CD4-positive, alpha-beta T cell treated with Interferon alpha-2 for 1 hour (primary cell): ENCODE results near the gene FOXO3.
"Not testable (repeated sequence)": the region's sequence is repeated elsewhere in the genome, so short reads cannot be mapped to it uniquely, and the experiment has no call there.

Experiments used
- DNase-seq, 2 donors: peaks; one replicate each; pipeline ENCODE4 v3.0.0-alpha.2; 2020 to 2022

FOXO3 gene

DNA sequence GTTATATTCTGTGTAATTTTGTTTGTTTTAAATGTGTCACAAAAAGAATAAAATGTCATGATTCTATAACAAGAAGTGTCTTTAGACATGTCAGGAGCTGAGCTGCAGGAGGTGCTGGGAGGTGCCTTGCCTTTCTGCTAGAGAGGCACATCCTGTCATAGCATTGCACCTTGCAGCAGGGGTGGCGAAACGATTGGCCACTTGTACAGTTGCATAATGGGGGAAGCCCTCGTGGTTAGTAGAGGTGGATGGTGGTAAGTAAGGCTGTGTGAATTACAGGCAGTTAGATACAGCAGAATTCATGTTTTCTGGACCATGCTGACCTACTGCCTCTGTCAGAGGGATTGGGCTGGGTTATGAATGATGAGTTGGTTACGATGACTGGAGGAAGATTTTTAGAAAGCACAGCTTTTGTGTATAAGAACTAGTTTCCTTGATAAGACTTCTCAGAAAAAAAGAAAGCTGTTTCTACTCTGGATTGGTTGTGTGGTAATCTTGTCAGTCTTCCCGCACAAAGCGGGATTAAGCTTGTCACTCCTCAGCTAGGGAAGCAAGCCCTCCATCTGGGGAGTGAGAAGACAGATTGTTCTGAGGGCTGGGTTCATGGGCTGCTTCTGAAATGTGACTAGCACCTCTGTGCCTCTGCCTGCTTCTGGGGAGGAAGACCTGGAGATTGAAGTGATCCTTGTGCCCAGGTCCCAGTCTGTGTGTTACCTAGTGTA lies 74.9 kb downstream of the FOXO3 start:
- DNase-seq = peak; percentile 46 to 49

DNA sequence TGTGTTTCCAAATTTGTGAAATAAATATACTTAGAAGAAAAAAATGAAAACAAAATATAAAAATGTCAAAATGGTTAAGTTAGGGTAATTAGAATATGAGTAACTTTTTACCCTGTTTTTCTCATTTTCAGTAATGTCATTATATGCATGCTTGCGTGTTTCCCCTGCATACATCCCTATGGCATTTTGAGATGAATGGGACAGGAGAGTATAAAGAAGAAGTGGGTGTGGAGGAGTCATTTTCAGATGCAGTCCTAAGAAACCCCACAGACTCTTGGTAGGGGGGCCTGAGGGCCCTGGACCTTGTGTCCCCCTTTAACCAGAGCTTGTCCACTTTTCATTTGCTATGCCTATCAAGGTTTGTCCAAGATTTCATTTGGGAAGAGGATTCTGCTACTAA lies 77.2 kb downstream of the FOXO3 start:
- DNase-seq = no peak

DNA sequence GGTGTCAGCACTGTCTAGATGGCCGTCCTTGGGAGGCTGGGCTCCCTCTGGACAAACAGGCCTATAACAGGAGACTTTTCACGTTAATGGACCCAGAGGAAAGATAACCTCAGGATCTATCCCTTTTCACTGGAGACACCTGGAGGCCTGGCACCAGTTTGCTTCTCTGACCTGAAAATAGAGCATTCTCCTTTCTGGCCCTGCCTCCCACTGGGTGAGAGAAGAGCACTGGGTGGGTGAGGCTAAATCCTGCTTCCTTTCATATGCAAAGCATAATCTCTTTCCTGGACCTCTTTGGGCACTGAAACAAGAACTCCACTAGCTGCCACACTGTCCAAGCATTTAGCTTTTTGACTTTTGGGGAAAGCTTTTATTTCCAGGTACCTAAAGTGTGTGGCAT lies 78.3 kb downstream of the FOXO3 start:
- DNase-seq = no peak

DNA sequence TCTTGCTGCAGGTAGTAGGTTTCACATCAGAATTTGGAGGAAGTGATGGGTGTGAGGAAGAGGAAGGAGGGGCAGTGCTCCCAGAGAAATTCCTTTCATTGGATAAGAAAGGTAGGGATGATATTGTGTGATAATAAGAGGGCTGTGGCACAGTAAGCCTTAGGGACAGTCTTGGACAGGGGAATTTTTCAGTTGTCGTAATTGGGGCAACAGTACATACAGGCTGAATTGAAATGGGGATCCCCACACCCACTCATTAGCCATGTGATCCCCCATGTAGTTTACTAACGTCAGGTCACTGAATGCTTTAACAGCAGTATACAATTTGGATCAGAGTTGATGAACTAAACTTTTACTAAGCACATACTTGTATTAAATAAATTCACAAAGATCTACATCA lies 79.4 kb downstream of the FOXO3 start:
- no peak for DNase-seq

DNA sequence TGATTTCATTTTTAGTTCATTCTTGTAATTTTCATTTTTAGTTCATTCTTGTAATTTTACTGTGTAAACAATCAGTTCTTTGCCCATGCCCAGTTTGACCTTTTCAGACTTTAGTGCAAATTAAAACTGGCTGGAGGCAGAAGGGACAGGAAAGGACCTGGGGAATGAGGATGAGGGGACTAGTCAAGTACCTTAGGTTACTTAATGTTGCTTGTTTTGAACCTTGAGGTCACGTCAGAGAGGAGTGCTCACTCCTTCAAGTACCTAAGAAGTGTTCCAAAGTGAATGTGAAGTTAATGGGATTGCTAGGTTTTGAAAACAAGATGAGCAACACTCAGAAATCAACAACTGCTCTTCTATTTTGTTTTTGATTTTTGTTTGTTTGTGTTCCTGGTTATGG lies 82.5 kb downstream of the FOXO3 start:
- DNase-seq = no peak

DNA sequence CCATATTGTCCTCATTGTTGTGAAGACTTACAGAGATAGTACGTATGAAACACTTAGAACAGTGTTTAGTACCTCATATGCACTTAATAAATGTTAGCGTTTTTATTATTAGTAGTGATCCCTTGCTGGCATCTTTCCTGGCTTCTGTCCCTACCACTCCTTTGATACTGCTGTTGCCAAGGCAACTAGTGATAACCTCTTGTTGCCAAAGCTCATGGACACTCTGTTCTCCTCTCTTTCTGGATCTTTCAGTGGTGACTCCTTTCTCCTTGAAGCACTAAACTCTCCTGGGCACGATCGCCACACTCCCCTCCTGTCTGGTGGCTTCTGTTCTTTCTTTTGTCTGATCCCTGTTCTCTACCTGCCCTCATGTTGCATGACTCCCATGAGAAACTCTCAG lies 83.5 kb downstream of the FOXO3 start:
- no peak for DNase-seq

DNA sequence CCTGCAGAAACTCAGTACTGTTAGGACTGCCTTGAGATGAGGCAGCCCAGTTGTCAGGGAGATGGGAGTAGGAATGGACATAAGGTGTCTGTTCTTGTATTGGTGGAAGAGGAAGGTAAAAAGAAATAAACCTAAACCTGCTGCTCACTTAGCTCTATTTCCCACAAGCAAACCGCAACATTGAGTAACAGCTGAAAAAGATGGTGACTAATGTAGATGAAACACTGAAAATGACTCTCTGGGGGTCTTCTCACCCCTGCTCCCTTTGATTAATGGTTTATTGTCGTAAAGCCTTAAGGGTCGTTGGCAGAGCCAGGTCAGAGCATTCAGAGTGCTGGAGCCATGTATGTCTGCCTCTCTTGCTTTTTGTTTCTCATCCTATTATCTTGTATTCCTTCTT lies 87.5 kb downstream of the FOXO3 start:
- no peak for DNase-seq

DNA sequence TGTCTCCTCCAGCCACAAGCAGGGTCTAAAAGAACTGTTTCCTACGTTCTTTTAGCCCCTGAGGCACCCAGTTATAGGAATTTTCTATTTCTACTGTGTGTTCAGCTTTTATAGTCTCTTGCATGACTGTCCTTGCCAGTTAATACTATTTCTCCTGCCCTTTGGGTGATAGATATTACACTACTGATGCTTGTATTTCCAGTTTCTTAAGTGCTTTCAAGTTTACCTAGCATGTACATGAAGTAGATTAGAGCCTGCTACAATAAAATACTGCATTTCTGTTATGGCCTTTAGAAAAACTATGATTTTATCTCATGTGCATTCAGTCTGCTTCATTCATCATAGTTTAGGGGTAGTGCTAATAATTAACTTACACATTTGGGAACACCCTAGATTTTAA lies 89.6 kb downstream of the FOXO3 start:
- DNase-seq = no peak

DNA sequence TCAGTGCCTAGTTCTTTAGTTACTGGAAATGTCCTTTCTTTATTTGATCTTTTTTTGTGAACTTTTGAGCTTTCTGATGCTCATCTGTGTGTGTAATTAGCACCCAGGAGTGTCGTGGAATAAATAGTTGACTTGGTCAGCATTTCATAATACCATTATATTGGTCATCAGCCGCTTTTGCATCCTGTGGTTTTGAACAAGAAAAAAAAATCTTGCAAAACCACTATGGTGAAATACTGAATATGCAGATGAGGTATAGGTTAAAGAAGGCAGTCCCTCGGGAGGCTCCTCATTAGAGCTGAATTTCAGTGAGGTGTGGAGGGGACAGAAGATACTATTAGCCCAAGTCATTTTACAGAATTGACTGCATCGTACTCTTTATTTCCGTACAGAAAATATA lies 90.1 kb downstream of the FOXO3 start:
- DNase-seq = no peak

DNA sequence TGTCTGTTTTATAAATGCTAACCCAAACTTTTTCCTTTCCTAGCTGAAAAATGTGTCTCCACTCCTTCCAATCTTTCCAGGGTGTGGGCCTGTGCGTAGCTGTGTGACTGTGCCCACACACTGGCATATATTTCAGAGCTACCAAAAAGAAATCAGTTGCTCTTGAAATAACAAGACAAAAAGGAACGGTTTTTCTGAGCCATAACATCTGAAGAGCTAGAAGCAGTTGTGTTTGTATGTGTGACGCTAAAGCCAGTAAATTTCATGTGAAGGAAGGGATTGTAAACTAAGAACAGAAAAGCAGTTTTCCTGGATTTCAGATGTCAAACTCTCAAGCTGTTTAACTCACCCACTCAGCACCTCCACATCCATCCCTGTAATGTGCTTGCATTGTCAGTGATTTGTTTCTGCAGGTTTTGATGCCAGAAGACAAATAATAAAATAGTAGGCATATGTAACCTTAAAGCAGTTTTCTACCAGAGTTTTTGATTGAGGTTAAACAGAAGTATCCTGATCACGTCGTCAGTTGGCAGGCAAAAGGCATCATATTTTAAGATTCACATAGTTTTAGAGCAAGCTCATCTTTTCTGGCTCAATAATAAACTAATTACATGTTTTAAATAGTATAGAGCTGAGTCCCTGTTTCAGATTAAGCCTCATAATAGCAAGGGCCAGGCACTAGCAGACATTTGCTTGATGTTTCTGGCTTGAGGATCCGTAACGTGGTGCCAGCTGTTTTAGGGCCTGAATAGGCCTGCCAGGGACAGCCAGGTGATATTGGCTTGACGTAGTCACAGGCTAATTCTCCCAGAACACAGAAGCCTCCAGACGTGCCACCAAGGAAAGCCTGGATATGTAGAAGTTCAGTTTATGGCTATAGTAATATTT lies 90.9 kb downstream of the FOXO3 start:
- DNase-seq = no peak

DNA sequence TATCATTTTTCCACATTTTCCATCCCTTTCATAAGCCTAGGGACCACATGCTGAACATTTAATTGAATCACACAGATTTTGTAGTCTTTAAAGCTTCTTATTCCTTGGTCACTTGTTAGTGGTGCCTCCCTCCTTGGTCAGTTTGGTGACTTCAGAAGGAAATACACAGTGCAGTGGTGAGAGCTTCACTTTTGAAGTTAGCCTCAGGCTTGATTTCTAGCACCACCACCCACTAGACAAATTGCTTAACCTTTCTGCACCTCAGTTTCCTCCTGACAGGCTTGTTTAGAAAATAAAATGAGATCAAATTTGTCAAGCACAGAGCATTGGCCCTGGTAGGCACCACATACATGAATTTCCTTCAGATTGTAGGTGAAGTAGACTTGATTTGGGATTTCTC lies 91.7 kb downstream of the FOXO3 start:
- DNase-seq = no peak

DNA sequence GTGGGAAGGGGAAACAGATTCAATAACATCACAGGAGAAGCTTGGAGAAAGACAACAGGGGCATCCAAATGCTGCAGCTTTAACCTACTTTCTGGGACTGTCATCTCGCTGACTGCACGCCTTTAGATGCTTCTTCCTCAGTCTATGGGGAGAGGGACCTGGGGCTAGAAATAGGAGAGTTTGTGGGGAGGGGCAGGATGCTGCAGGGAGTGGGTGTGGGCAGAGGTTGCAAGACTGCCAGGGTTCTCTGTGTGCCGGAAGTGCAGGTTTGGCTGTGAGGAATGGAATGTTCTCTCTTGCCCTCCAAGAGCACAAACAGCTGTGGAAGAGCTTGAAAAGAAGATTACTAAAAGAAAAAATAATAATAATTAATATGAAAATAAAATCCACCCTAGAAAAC lies 93.2 kb downstream of the FOXO3 start:
- DNase-seq = no peak

DNA sequence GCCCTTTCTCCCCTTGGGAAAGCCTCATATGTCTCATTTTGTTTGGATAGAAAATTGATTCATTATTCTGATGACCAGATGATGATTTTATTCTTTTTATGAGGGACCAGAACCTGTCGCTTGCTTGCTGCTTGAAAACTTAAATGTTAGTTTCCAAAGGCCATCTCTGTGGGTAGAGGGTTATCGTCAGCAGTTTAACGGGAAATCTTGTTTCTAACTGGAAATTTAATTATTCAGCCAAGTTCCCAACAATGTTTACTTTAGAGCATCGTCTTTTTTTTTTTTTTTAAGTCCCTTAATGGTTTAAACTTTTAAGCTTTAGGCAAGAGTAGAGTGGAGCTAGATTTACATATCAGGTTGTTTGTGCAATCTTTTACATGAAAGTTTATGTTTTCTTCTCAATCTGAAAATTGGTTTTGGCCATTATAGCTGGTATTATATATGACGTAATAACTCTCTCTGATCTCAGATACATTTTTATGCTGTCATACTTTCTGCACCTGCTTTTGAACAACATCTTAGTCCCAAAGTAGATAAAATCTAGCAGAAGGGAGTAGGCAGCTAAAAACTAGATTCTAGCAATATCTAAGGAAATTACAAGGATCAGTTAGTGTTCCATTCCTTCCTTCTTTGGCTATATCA lies 93.9 kb downstream of the FOXO3 start:
- DNase-seq = no peak

DNA sequence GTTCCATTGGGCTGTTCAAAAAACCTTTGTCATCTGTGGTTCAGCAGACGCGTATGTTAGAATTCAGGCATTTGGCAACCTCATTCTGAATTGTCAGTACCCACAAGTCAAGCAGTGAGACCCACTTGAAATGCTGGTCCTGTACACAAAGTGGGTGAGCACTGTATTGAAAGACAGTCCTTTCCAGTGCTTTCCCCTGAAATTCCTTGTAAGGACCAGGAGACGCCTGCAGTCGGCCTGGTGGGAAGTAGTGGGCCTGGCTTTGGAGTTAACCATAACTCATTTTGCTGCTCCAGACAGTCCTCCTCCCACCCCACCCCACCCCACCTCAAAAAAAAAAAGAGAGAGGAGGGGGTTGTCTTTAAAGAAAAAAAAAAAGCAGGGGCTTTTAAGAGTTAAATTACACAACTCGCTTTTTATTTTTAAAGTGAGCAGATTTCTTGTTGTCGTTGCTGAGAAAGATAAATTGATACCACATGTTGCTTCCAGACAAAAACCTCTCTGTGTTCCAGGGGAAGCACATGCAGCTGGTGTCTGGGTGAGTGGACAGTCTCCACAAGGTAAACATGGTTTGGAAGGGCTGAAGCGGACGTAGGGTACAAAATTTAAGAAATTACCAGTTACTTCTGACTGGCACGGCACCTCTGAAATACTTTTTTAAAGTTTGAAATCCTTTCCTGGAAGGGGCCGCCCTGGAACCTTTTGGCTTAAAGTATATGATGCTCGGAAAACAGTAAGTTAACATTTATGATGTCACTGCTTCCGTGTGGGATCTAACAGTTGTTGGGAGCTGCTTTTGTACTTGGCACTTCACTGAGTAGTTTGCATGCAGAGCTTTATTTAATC lies 95.3 kb downstream of the FOXO3 start:
- no peak for DNase-seq

DNA sequence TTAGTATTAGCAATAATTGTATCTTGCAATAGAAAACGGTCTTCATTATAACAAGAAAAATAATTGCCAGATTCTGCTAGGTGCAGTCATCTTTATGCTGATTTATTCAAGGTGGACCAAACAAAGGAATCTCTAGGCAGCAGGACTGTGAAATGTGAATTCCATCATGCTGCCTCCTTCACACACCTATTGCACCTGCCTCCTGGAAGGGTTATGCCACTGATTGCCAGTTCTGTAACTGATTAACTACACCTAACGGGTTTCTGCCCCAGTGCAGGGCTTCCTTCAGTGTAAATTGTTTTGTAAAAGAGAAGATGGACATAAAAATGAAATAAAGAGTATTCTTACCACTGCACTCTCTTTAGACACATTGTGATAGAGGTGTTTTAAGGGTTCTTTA lies 96.1 kb downstream of the FOXO3 start:
- no peak for DNase-seq

DNA sequence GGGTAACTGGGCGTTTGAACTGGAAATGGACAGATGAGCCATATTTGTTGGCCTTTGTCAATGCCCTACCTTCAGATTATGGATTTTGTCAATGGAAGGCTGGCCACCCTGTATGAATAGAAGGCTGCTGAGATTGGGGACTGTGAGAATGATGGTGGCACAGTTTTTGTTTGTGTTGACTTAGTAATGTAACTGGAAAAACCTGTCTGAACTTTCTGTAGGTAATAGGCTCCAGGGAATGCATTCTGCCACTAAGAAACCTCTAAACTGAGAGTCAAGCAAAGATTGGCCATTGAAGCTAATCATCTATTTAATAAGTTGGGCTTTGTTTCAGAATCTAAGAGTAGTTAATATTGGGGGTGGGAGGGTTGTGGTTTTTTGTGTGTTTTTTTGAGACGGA lies 97.5 kb downstream of the FOXO3 start:
- DNase-seq = no peak

DNA sequence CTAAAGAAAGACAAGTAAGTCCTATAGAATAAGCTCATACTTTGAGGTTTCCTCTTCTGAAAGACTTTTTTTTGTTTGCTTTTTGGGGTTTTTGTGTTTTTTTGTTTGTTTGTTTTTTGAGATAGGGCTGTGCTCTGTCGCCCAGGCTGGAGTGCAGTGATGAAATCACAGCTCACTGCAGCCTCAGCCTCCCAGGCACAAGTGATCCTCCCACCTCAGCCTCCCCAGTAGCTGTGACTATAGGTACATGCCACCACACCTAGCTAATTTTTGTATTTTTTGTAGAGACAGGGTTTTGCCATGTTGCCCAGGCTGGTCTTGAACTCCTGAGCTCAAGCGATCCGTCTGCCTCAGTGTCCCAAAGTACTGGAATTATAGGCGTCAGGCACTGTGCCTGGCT lies 98.1 kb downstream of the FOXO3 start:
- DNase-seq = not testable (repeated sequence)

DNA sequence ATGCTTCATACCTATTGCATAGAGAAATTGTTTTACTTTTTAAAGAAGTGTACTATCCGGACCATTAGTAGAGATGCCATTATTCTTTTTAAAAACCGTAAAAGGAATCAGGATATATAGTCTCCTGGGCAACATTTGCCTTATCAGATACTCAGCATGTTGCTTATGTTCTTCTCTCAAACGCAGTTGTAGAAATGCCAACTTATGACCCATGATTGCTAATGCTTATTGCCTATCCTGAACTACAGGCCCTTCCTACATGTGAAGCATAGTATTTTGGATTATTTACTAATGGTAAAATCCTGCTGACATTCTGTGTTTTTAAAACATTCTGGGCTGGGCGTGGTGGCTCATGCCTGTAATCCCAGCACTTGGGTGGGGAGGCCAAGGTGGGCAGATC lies 99.5 kb downstream of the FOXO3 start:
- DNase-seq = no peak

DNA sequence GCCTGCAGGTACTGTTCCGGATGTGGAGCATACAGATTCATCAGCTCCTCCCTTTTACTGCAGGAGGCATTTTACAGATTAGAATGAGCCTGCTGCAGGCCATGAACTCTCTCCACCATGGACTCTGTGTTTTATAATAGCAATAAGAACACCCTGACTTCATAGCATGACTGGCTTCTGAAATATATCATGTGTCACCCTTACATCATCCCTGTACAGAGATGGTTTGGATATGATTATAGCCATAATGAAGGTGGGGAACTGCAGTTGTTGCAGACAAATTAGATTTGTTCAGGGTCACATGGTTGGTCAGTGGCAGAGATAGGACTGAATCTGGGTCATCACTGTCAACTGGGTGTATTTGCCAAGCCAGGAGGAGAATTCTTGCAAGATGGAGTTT lies 100.7 kb downstream of the FOXO3 start:
- DNase-seq = no peak

DNA sequence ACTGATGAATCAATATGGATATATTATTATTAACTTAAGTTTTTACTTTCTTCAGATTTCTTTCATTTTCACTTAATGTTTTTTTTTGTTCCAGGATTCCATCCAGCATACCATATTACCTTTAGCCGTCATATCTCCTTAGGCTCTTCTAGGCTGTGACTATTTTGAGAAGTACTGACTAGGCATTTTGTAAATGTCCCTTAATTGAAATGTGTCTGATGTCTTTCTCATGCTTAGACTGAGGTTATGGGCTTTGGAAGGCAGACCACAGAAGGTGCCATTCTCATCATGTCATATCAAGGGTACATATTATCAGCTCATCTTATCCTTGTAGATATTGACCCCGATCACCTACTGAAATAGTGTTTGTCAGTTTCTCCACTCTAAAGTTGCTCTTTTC lies 101.3 kb downstream of the FOXO3 start:
- DNase-seq = no peak

DNA sequence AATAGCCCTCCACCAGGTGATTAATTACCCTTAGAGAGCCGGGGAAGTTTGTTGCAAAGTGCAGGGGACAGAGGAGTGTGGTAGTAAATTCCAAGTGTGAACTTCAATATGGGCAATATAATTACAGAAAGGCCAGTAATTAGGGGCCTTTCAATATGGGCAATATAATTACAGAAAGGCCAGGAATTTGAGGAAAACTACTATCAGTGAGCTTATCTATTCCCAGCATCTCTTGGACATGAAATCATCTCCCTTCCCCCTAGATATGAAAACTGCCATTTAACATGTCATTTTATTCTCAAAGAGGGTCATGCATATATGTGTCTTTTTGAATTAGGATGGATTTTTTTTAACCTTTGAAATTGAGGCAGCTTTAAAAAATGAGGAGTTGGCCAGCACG lies 102.0 kb downstream of the FOXO3 start:
- no peak for DNase-seq

DNA sequence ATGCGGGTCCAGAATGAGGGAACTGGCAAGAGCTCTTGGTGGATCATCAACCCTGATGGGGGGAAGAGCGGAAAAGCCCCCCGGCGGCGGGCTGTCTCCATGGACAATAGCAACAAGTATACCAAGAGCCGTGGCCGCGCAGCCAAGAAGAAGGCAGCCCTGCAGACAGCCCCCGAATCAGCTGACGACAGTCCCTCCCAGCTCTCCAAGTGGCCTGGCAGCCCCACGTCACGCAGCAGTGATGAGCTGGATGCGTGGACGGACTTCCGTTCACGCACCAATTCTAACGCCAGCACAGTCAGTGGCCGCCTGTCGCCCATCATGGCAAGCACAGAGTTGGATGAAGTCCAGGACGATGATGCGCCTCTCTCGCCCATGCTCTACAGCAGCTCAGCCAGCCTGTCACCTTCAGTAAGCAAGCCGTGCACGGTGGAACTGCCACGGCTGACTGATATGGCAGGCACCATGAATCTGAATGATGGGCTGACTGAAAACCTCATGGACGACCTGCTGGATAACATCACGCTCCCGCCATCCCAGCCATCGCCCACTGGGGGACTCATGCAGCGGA lies 102.9 kb downstream of the FOXO3 start:
- not testable (repeated sequence) for DNase-seq
